ENCODE measurements around the gene NDUFS8. TPM values are rescaled to one million over a fixed set of nuclear protein-coding genes. Genes with fewer than 3 reads are reported as not detected.

NDUFS8 gene
- total and polyA plus RNA-seq, 2 experiments from 2014 or later = 111 to 286 TPM

DNA sequence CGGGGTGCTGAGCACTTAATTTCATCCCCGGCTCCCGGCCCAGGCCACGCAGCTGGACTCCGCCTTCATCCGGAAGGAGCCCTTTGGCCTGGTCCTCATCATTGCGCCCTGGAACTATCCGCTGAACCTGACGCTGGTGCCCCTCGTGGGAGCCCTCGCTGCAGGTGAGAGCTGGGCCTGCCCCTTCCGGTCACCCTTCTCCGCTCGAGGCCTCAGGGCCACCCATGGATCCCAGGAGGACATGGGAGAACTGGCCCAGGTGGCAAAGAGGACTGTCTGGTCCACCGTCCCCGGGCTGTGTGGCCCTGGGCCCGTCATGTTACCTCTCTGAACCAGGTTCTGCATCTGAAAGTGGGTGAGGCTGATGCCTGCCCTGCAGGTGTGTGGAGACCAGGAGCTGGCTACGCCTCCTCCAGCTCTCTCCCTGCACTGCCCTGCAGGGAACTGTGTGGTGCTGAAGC lies 11.7 kb upstream of the NDUFS8 start:
- Histone ChIP-seq H3K79me2 (no peaks in the 10 kb centered on the region), H3K27ac (no peak overlapping the region), H3K36me3 (replicated peaks; ENCODE audit: insufficient read depth, low read depth) (no peaks in the 10 kb centered on the region), H3K9me3 (ENCODE audit: low read depth) (no peaks in the 10 kb centered on the region), H2AFZ (no peak overlapping the region), H3K4me1 (ENCODE audit: insufficient read depth) (peaks cover 19% of the 10 kb centered on the region), H3K9me2 (replicated peaks; ENCODE audit: insufficient read depth) (no peaks in the 10 kb centered on the region), H3K4me2 (no peak overlapping the region), H3K27me3 (no peaks in the 10 kb centered on the region), H4K20me1 (ENCODE audit: insufficient read depth, poor library complexity, severe bottlenecking) (no peaks in the 10 kb centered on the region), H3K4me3 (no peak overlapping the region)
- TF ChIP-seq EZH2 (IDR thresholded peaks at IDR 0.05; ENCODE audit: borderline replicate concordance) (no peak), EZH2phosphoT487 (IDR thresholded peaks at IDR 0.05; ENCODE audit: low read depth, severe bottlenecking, unreplicated experiment) (no peak)
- TF ChIP-seq, protein P1, sequence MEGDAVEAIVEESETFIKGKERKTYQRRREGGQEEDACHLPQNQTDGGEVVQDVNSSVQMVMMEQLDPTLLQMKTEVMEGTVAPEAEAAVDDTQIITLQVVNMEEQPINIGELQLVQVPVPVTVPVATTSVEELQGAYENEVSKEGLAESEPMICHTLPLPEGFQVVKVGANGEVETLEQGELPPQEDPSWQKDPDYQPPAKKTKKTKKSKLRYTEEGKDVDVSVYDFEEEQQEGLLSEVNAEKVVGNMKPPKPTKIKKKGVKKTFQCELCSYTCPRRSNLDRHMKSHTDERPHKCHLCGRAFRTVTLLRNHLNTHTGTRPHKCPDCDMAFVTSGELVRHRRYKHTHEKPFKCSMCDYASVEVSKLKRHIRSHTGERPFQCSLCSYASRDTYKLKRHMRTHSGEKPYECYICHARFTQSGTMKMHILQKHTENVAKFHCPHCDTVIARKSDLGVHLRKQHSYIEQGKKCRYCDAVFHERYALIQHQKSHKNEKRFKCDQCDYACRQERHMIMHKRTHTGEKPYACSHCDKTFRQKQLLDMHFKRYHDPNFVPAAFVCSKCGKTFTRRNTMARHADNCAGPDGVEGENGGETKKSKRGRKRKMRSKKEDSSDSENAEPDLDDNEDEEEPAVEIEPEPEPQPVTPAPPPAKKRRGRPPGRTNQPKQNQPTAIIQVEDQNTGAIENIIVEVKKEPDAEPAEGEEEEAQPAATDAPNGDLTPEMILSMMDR (IDR thresholded peaks at IDR 0.05; ENCODE audit: poor library complexity) = no peak
- no peak for DNase-seq (ENCODE audit: low spot score)
- WGBS (ENCODE audit: low lambda C conversion rate, missing lambda C conversion rate) = 93% methylated on average over 17 of the region's 18 CpGs

DNA sequence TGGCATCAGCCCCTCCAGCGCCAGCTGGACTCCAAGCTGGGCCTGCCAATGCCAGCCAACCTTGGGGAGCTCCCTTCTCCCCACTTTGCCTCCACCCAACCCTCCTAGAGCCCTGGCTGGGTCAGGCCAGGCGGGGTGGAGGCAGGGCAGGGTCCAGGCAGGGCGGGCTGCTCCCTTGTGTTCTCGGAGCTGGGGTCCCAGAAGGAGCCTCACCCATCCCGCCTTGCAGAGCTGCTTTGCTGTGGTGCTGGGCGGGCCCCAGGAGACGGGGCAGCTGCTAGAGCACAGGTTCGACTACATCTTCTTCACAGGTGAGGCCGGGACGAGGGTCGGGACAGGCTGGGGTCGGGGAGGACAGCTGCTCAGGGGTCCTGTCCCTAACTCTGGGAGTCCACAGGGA lies 11.0 kb upstream of the NDUFS8 start:
- Histone ChIP-seq H2AFZ (no peak overlapping the region), H3K4me3 (no peak overlapping the region), H3K9me2 (replicated peaks; ENCODE audit: insufficient read depth) (no peaks in the 10 kb centered on the region), H3K27ac (no peak overlapping the region), H3K4me2 (no peak overlapping the region), H3K36me3 (replicated peaks; ENCODE audit: insufficient read depth, low read depth) (no peaks in the 10 kb centered on the region), H3K9me3 (ENCODE audit: low read depth) (no peaks in the 10 kb centered on the region), H3K4me1 (ENCODE audit: insufficient read depth) (peaks cover 12% of the 10 kb centered on the region), H3K27me3 (no peaks in the 10 kb centered on the region), H3K79me2 (no peaks in the 10 kb centered on the region), H4K20me1 (ENCODE audit: insufficient read depth, poor library complexity, severe bottlenecking) (no peaks in the 10 kb centered on the region)
- TF ChIP-seq EZH2 (IDR thresholded peaks at IDR 0.05; ENCODE audit: borderline replicate concordance) = no peak
- TF ChIP-seq, protein P1 (IDR thresholded peaks at IDR 0.05; ENCODE audit: poor library complexity) = no peak
- no peak for DNase-seq (ENCODE audit: low spot score)
- 94% methylated on average over 12 of the region's 12 CpGs for WGBS (ENCODE audit: low lambda C conversion rate, missing lambda C conversion rate)

DNA sequence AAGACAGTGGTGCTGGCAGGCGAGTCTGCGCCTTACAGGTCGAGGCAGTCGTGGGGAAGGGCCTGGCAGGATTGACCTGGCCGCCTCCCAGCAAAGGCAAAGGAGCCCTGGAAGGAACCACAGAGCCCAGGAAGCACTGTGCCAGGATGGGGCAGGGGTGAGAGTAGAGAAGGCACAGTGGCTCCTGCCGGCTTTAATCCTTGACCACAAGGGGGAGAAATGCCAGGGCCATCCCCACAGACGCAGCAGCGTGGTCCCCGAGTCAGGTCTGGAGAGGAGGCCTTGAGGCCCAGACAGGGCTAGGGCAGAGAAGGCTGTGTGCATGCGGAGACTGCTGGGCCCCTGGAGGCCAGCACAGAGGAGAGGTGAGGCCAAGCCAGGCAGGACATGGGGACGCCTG lies 9.9 kb upstream of the NDUFS8 start:
- Histone ChIP-seq H3K9me3 (ENCODE audit: low read depth) (no peaks in the 10 kb centered on the region), H3K4me1 (ENCODE audit: insufficient read depth) (peaks cover 10% of the 10 kb centered on the region), H3K4me2 (no peak overlapping the region), H4K20me1 (ENCODE audit: insufficient read depth, poor library complexity, severe bottlenecking) (no peaks in the 10 kb centered on the region), H3K9me2 (replicated peaks; ENCODE audit: insufficient read depth) (no peaks in the 10 kb centered on the region), H3K4me3 (no peak overlapping the region), H3K27me3 (no peaks in the 10 kb centered on the region), H2AFZ (no peak overlapping the region), H3K79me2 (no peaks in the 10 kb centered on the region), H3K27ac (no peak overlapping the region), H3K36me3 (replicated peaks; ENCODE audit: insufficient read depth, low read depth) (no peaks in the 10 kb centered on the region)
- peak; percentile 47 for DNase-seq (ENCODE audit: low spot score)
- no peak for TF ChIP-seq EZH2phosphoT487 (IDR thresholded peaks at IDR 0.05; ENCODE audit: low read depth, severe bottlenecking, unreplicated experiment)
- TF ChIP-seq, protein P1 (IDR thresholded peaks at IDR 0.05; ENCODE audit: poor library complexity) = peak; percentile 35
- whole genome bisulfite sequencing (ENCODE audit: low lambda C conversion rate, missing lambda C conversion rate) = 62% methylated on average over 11 of the region's 11 CpGs
